GM23338 (cell line): ENCODE results near the gene STMN3. TPM values are rescaled to one million over a fixed set of nuclear protein-coding genes. Genes with fewer than 3 reads are reported as not detected.
"Not testable (repeated sequence)": the region's sequence is repeated elsewhere in the genome, so short reads cannot be mapped to it uniquely, and the experiment has no call there.

ENCODE experiments used
- ATAC-seq: fragments of 200-7000 bp; cut with Tn5 transposase; 3 replicates; pipeline ENCODE4 v1.9.1; 2020
- DNase-seq: peaks from one replicate; pipeline ENCODE4 v3.0.0-alpha.2; 2015; ENCODE audit warnings: low spot score
- H2AFZ ChIP-seq: fragments of 200-600 bp; sonication (generic); 2 replicates; pipeline ENCODE4 v1.8.0; 2016; ENCODE audit warnings: antibody characterized with exemption, mild to moderate bottlenecking, moderate library complexity
- H3F3A ChIP-seq: fragments of 200-600 bp; sonication (generic); replicated peaks from 2 replicates; pipeline ENCODE4 v1.8.0; 2017; ENCODE audit warnings: antibody characterized with exemption, mixed run types, low read depth
- H3K27ac ChIP-seq: fragments of 200-600 bp; sonication (generic); 2 replicates; pipeline ENCODE4 v1.6.1; 2016; ENCODE audit warnings: low read depth
- H3K27me3 ChIP-seq: fragments of 200-600 bp; sonication (generic); 2 replicates; pipeline ENCODE4 v1.8.0; 2016; ENCODE audit warnings: mild to moderate bottlenecking, mixed run types, moderate library complexity; ENCODE audit not compliant: insufficient read depth
- H3K36me3 ChIP-seq: fragments of 200-600 bp; sonication (generic); 2 replicates; pipeline ENCODE4 v1.8.0; 2016; ENCODE audit warnings: mild to moderate bottlenecking; ENCODE audit not compliant: insufficient read depth
- H3K4me1 ChIP-seq: fragments of 200-600 bp; sonication (generic); 2 replicates; pipeline ENCODE4 v1.8.0; 2016; ENCODE audit warnings: mild to moderate bottlenecking, moderate library complexity; ENCODE audit not compliant: insufficient read depth
- H3K4me2 ChIP-seq: fragments of 200-600 bp; sonication (generic); 2 replicates; pipeline ENCODE4 v1.7.1; 2017; ENCODE audit warnings: mixed run types
- H3K4me3 ChIP-seq: fragments of 200-600 bp; sonication (generic); 2 replicates; pipeline ENCODE4 v1.6.1; 2016; ENCODE audit warnings: mixed run types
- H3K79me2 ChIP-seq: fragments of 200-600 bp; sonication (generic); replicated peaks from 2 replicates; pipeline ENCODE4 v1.8.0; 2017; ENCODE audit warnings: mild to moderate bottlenecking; ENCODE audit not compliant: insufficient read depth
- H3K9me2 ChIP-seq: fragments of 200-600 bp; sonication (generic); 2 replicates; pipeline ENCODE4 v1.8.0; 2017; ENCODE audit not compliant: insufficient read depth
- H4K20me1 ChIP-seq: fragments of 200-600 bp; sonication (generic); replicated peaks from 2 replicates; pipeline ENCODE4 v1.8.0; 2017; ENCODE audit warnings: mild to moderate bottlenecking; ENCODE audit not compliant: insufficient read depth
- H3K27ac Mint-ChIP-seq: 2 replicates; pipeline ENCODE4 v1.8.0; 2020; ENCODE audit warnings: inconsistent platforms, mild to moderate bottlenecking, moderate library complexity, mixed read lengths
- H3K27me3 Mint-ChIP-seq: 3 replicates; pipeline ENCODE4 v1.8.0; 2022; ENCODE audit warnings: low read depth, mild to moderate bottlenecking, moderate library complexity, mixed read lengths, inconsistent platforms; ENCODE audit not compliant: insufficient read depth, poor library complexity
- H3K36me3 Mint-ChIP-seq: 3 replicates; pipeline ENCODE4 v1.8.0; 2021; ENCODE audit warnings: low read depth, mild to moderate bottlenecking, inconsistent platforms, moderate library complexity, mixed read lengths
- H3K4me1 Mint-ChIP-seq: 3 replicates; pipeline ENCODE4 v1.8.0; 2020; ENCODE audit warnings: mild to moderate bottlenecking, inconsistent platforms, mixed read lengths
- H3K4me3 Mint-ChIP-seq: 3 replicates; pipeline ENCODE4 v1.8.0; 2021; ENCODE audit warnings: moderate library complexity, mild to moderate bottlenecking, inconsistent platforms, mixed read lengths
- H3K9me3 Mint-ChIP-seq: 3 replicates; pipeline ENCODE4 v1.8.0; 2020; ENCODE audit warnings: moderate library complexity, mild to moderate bottlenecking, inconsistent platforms, mixed read lengths
- CREB1 ChIP-seq: fragments of 250-450 bp; sonication (Bioruptor Pico); IDR thresholded peaks from 2 replicates; pipeline ENCODE4 v1.5.0; 2020; ENCODE audit warnings: low read depth, mild to moderate bottlenecking, moderate library complexity
- EZH2 ChIP-seq: fragments of 200-600 bp; sonication (generic); IDR thresholded peaks from one replicate; pipeline ENCODE4 v1.8.0; 2017; ENCODE audit warnings: antibody characterized with exemption, mild to moderate bottlenecking, low read depth; ENCODE audit not compliant: unreplicated experiment
- JUNB ChIP-seq: IDR thresholded peaks from one replicate; pipeline ENCODE4 v1.6.1; 2016; ENCODE audit warnings: antibody characterized with exemption; ENCODE audit not compliant: unreplicated experiment
- POLR2AphosphoS5 ChIP-seq: IDR thresholded peaks from 2 replicates; pipeline ENCODE4 v1.6.1; 2016; ENCODE audit warnings: antibody characterized with exemption, low read depth
- STAT1 ChIP-seq: IDR thresholded peaks from one replicate; pipeline ENCODE4 v1.6.1; 2016; ENCODE audit warnings: antibody characterized with exemption; ENCODE audit not compliant: unreplicated experiment
- ZNF331 ChIP-seq: fragments of 250-450 bp; sonication (Bioruptor Pico); IDR thresholded peaks from 2 replicates; pipeline ENCODE4 v1.5.0; 2020; ENCODE audit warnings: low read depth, mild to moderate bottlenecking, moderate library complexity
- ZNF462 ChIP-seq: fragments of 250-450 bp; sonication (Bioruptor Pico); IDR thresholded peaks from 2 replicates; pipeline ENCODE4 v1.5.0; 2020; ENCODE audit warnings: mild to moderate bottlenecking, moderate library complexity
- polyA plus RNA-seq: library from polyadenylated mRNA; unstranded; fragments of >200 nt; fragmentation: Nextera tagmentation; extraction: Ambion mirVana; gene quantifications from 2 replicates; pipeline ENCODE4 v1.2.1, GENCODE V29; 2016
- total RNA-seq: library from RNA; depleted of rRNA; stranded (reverse); fragments of >200 nt; shearing (Covaris generic); gene quantifications from 2 replicates; pipeline ENCODE4 v1.2.3, GENCODE V29; 2014

The STMN3 gene
- total and polyA plus RNA-seq, 2 experiments from 2014 or later: 28.6 to 61.3 TPM

- TF ChIP-seq EZH2 (no peak), ZNF462 (CRISPR knock-in tag) (no peak), POLR2AphosphoS5 (peak; percentile 67), JUNB (no peak)
These were observed 11.3 kb downstream of the STMN3 start (continued) for GRCh38 chr20:63641792-63642523.

DNA sequence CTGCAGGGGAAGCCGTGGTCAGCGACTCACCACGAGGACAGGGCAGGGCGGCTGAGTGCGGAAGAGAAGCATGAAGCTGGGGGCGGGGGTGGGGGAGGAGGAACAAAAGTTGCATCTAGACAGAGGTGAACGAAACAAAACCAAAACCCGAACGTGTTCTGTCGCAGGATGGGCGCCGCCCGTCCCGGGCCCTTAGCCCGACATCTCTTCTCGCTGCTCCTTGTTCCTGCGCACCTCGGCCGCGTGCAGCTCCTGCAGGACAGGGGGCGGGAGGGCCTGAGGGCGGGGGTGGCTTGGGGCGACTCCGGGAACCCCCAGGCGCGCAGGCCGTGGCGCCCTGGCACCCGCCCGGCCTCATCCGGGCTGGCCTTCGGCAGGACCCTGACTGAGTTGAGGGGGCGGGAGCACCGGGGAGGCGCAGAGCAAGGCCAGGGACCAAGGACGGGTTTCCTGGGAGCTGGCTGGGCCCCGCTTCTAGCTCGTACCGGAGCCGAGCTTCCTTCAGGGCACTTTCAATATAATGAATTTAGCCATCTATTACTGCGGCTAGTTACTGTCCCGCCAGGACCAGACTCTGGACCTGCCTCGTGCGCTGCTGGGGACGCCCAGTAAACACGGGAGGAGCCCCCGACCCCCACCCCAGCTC is 12.0 kb downstream of the STMN3 start:
- ATAC-seq: peak; percentile 48
- peaks cover 11% of the 10 kb centered on the region for H3K4me1 Mint-ChIP-seq
- H3K79me2 ChIP-seq: no peaks in the 10 kb centered on the region
- peak overlapping the region; percentile 55; the same call in 1 of the 2 replicates for H3K27ac ChIP-seq
- H2AFZ ChIP-seq: no peak overlapping the region
- H4K20me1 ChIP-seq: no peaks in the 10 kb centered on the region; the same call in 1 of the 2 replicates
- no peak for TF ChIP-seq ZNF331 (CRISPR knock-in tag)
- no peak for TF ChIP-seq CREB1 (CRISPR knock-in tag)
- TF ChIP-seq STAT1: no peak
- H3K36me3 Mint-ChIP-seq: peaks cover 3% of the 10 kb centered on the region; the same call in 2 of the 3 replicates
- H3K27me3 ChIP-seq: no peaks in the 10 kb centered on the region
- no peaks in the 10 kb centered on the region for H3K9me3 Mint-ChIP-seq
- peak overlapping the region; percentile 63 for H3K4me3 ChIP-seq
- no peaks in the 10 kb centered on the region for H3K36me3 ChIP-seq
- peaks cover 9% of the 10 kb centered on the region; the same call in 1 of the 2 replicates for H3F3A ChIP-seq
- H3K4me2 ChIP-seq: peak overlapping the region; percentile 84
- no peak overlapping the region for H3K27ac Mint-ChIP-seq
- H3K27me3 Mint-ChIP-seq: peaks cover 14% of the 10 kb centered on the region
- H3K4me3 Mint-ChIP-seq: no peak overlapping the region; the same call in 2 of the 3 replicates
- no peaks in the 10 kb centered on the region for H3K9me2 ChIP-seq
- peaks cover 7% of the 10 kb centered on the region; the same call in 1 of the 2 replicates for H3K4me1 ChIP-seq
- peak; percentile 71 for DNase-seq

DNA sequence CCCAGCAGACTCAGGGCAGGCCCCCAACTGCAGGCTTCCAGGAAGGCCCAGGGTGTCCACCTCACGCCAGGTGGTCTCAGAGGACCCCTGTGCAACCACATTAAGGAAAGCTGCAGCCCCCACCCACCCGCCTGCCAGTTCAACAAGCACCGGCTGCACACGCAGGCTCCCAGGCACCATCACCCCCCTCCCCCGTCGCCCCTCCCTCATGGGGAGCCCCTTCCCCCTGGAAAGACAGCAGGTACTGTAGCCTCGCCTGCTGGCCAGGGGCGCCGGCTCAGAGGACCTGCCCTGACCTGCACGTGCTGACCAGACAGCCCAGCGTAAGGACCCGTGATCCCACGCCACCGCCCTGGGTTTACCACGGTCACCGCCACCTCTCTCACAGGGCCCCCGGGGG is 12.5 kb downstream of the STMN3 start:
- H3K36me3 ChIP-seq, ATAC-seq, H3K9me2 ChIP-seq, H3K4me1 ChIP-seq, H3K27ac Mint-ChIP-seq, H3K27me3 ChIP-seq, H3K4me3 ChIP-seq, DNase-seq, H4K20me1 ChIP-seq, H3K4me3 Mint-ChIP-seq, H3K79me2 ChIP-seq, H2AFZ ChIP-seq, H3K27ac ChIP-seq, H3K36me3 Mint-ChIP-seq, H3K9me3 Mint-ChIP-seq, H3F3A ChIP-seq, H3K4me2 ChIP-seq: not testable (repeated sequence)
- Mint-ChIP-seq H3K4me1 (peaks cover 11% of the 10 kb centered on the region), H3K27me3 (peaks cover 14% of the 10 kb centered on the region)
